Keratinocyte (primary cell): ENCODE measurements around the gene GSG1. TPM values are rescaled to one million over a fixed set of nuclear protein-coding genes. Genes with fewer than 3 reads are reported as not detected.

Experiments
- DNase-seq: peaks from one replicate; pipeline ENCODE4 v3.0.0-alpha.2; 2011; ENCODE audit warnings: low read depth, missing footprints, low spot score
- FAIRE-seq: peaks from 2 replicates; lab custom pipeline; 2011; peaks lifted over from hg19 to GRCh38; lab: Jason Lieb, UNC
- H2AFZ ChIP-seq: 2 replicates; pipeline ENCODE4 v1.6.0; 2012; ENCODE audit warnings: low read length, control low read depth, inconsistent platforms; ENCODE audit not compliant: control insufficient read depth
- H3K27ac ChIP-seq: 2 replicates; pipeline ENCODE4 v1.5.1; 2011; ENCODE audit warnings: low read length; ENCODE audit not compliant: control insufficient read depth, insufficient read depth
- H3K27me3 ChIP-seq: 3 replicates; pipeline ENCODE4 v1.6.0; 2011; ENCODE audit warnings: low read length; ENCODE audit not compliant: control insufficient read depth, insufficient read depth; ENCODE audit errors: extremely low read depth
- H3K36me3 ChIP-seq, 2 experiments: 2 replicates in 1 of 2; 3 replicates in 1 of 2; pipeline ENCODE4 v1.5.1; 2011; ENCODE audit warnings: low read length in 2 of 2, mild to moderate bottlenecking in 1 of 2; ENCODE audit not compliant: control insufficient read depth in 2 of 2, insufficient read depth in 2 of 2; ENCODE audit errors: extremely low read depth in 1 of 2
- H3K4me1 ChIP-seq: 3 replicates; pipeline ENCODE4 v1.5.1; 2011; ENCODE audit warnings: low read length; ENCODE audit not compliant: control insufficient read depth, insufficient read depth; ENCODE audit errors: extremely low read depth
- H3K4me2 ChIP-seq: 3 replicates; pipeline ENCODE4 v1.6.0; 2011; ENCODE audit warnings: low read depth, low read length; ENCODE audit not compliant: control insufficient read depth, insufficient read depth; ENCODE audit errors: extremely low read depth
- H3K4me3 ChIP-seq, 3 experiments: fragments of 200-600 bp in 1 of 3; sonication (generic) in 1 of 3; 2 replicates in 2 of 3; 3 replicates in 1 of 3; pipeline ENCODE4 v1.5.1; 2011 to 2016; ENCODE audit warnings: low read length in 3 of 3, mild to moderate bottlenecking in 3 of 3, control low read depth in 2 of 3, inconsistent platforms in 1 of 3, low read depth in 1 of 3, mixed read lengths in 1 of 3, mixed run types in 1 of 3, moderate library complexity in 1 of 3; ENCODE audit not compliant: control insufficient read depth in 2 of 3, insufficient read depth in 2 of 3; ENCODE audit errors: extremely low read depth in 1 of 3
- H3K79me2 ChIP-seq: 2 replicates; pipeline ENCODE4 v1.6.0; 2012; ENCODE audit warnings: low read length; ENCODE audit not compliant: control insufficient read depth, insufficient read depth
- H3K9ac ChIP-seq: 3 replicates; pipeline ENCODE4 v1.6.0; 2011; ENCODE audit warnings: low read length; ENCODE audit not compliant: control insufficient read depth, insufficient read depth; ENCODE audit errors: extremely low read depth
- H3K9me1 ChIP-seq: 3 replicates; pipeline ENCODE4 v1.6.0; 2011; ENCODE audit warnings: low read length; ENCODE audit not compliant: control insufficient read depth, insufficient read depth; ENCODE audit errors: extremely low read depth
- H3K9me3 ChIP-seq: 2 replicates; pipeline ENCODE4 v1.5.1; 2012; ENCODE audit warnings: low read depth, low read length; ENCODE audit not compliant: control insufficient read depth
- H4K20me1 ChIP-seq: 3 replicates; pipeline ENCODE4 v1.6.0; 2011; ENCODE audit warnings: low read length; ENCODE audit not compliant: control insufficient read depth, insufficient read depth; ENCODE audit errors: extremely low read depth
- EZH2 ChIP-seq: IDR thresholded peaks from one replicate; pipeline ENCODE4 v1.6.1; 2012; ENCODE audit warnings: inconsistent platforms, mild to moderate bottlenecking, low read length, moderate library complexity
- dilution Hi-C: fragments of 300-500 bp; cut with MboI; formaldehyde crosslinking; loops from one replicate; pipeline ENCODE4 v1.7.0; 2020; ENCODE audit warnings: low sequenced_read_pairs; ENCODE audit not compliant: extremely low pct_ligation_motif_present
- polyA plus RNA-seq, 5 experiments: library from polyadenylated mRNA; depleted of rRNA in 3 of 5; stranded (reverse) in 3 of 5; stranded (forward) in 1 of 5; unstranded in 1 of 5; fragments of >200 nt; gene quantifications; 1 replicate in 1 of 5; 2 replicates in 3 of 5; 3 replicates in 1 of 5; pipeline versions ENCODE4 v1.2.1 to v1.2.3, GENCODE V29; 2011 to 2012; ENCODE audit warnings: missing spikeins in 2 of 5, low read depth in 1 of 5, low replicate concordance in 1 of 5
- TF ChIP-seq, protein P1 (sequence below), 3 experiments: IDR thresholded peaks in 1 of 3; conservative IDR thresholded peaks in 1 of 3; optimal IDR thresholded peaks in 1 of 3; 2 replicates in 2 of 3; 3 replicates in 1 of 3; pipeline versions ENCODE3 to v1.5.1; 2011; ENCODE audit warnings: low read length in 3 of 3, mild to moderate bottlenecking in 3 of 3, moderate library complexity in 2 of 3, control low read depth in 1 of 3, inconsistent platforms in 1 of 3; ENCODE audit not compliant: insufficient read depth in 2 of 3; ENCODE audit errors: extremely low read depth in 1 of 3

GSG1 gene
- polyA plus RNA-seq, 1 donor (not counting 4 experiments of a cell fraction or from before 2014, with no cell fraction given), result 0.05 TPM

- no peak for FAIRE-seq
- dilution Hi-C loops, result no loop called here
Observed at GRCh38 chr12:13087766-13088165, 15.7 kb downstream of the GSG1 start.

DNA sequence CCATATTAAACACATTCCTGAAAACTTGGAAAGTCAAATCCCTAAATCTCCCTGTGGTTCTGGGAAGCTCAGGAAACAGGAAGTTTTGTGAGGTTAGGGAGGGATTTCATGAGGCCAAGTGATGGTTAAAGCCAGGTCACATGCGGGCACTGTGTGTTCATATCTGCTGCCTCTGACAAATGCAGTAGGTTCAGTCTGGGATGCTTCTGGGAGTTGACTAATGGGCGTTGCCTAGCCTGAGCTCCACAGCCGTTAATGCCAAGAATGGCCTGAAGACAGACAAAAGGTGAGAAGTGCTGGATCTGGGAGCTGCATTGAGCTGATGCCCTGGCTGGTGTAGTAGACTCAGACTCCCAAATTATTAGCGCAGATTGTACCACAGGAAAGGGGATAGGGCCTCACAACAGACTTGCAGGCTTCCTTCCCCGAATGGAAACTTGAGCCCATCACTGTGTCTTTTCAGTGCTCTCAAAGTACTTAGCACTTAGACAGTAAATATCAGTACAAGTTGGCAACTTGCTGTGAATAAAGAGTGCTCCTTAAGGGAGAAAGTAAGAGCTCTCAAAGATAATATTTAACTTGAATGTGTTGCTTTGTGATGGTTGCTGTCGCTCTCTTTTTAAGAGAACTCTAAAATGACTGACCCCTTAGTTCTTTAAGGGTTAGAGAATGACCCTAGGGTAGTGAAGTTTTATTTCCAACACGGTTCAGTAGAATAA is 17.3 kb downstream of the GSG1 start:
- H3K27ac ChIP-seq, result no peak overlapping the region
- peak; percentile 49 for FAIRE-seq

More at GRCh38 chr12:13087766-13088165, 15.7 kb downstream of the GSG1 start:
- Histone ChIP-seq H3K79me2 (no peaks in the 10 kb centered on the region), H4K20me1 (no peaks in the 10 kb centered on the region), H3K9ac (no peak overlapping the region), H3K4me1 (peaks cover 8% of the 10 kb centered on the region), H3K9me3 (no peaks in the 10 kb centered on the region), H3K27me3 (no peaks in the 10 kb centered on the region), H3K4me3 (no peak overlapping the region), H3K9me1 (no peaks in the 10 kb centered on the region), H2AFZ (no peak overlapping the region), H3K4me2 (no peak overlapping the region), H3K36me3 (no peaks in the 10 kb centered on the region), H3K27ac (no peak overlapping the region)
- no peak for TF ChIP-seq EZH2
- TF ChIP-seq, protein P1, sequence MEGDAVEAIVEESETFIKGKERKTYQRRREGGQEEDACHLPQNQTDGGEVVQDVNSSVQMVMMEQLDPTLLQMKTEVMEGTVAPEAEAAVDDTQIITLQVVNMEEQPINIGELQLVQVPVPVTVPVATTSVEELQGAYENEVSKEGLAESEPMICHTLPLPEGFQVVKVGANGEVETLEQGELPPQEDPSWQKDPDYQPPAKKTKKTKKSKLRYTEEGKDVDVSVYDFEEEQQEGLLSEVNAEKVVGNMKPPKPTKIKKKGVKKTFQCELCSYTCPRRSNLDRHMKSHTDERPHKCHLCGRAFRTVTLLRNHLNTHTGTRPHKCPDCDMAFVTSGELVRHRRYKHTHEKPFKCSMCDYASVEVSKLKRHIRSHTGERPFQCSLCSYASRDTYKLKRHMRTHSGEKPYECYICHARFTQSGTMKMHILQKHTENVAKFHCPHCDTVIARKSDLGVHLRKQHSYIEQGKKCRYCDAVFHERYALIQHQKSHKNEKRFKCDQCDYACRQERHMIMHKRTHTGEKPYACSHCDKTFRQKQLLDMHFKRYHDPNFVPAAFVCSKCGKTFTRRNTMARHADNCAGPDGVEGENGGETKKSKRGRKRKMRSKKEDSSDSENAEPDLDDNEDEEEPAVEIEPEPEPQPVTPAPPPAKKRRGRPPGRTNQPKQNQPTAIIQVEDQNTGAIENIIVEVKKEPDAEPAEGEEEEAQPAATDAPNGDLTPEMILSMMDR (optimal IDR thresholded peaks at IDR 0.05 in 1 of 3, IDR thresholded peaks at IDR 0.05 in 1 of 3, conservative IDR thresholded peaks at IDR 0.05 in 1 of 3; ENCODE audit: extremely low read depth in 1 of 3, insufficient read depth in 2 of 3, low read length in 3 of 3), result no peak
- no peak for DNase-seq

More for the DNA sequence above, 17.3 kb downstream of the GSG1 start:
- no peaks in the 10 kb centered on the region for H3K9me1 ChIP-seq
- no peak overlapping the region for H3K4me3 ChIP-seq
- peaks cover 8% of the 10 kb centered on the region for H3K4me1 ChIP-seq
- no peaks in the 10 kb centered on the region for H3K79me2 ChIP-seq
- dilution Hi-C loops, result no loop called here
- H3K9ac ChIP-seq, result no peak overlapping the region
- no peak for DNase-seq
- no peak overlapping the region for H2AFZ ChIP-seq
- no peaks in the 10 kb centered on the region for H3K27me3 ChIP-seq
- no peaks in the 10 kb centered on the region for H3K9me3 ChIP-seq
- no peak for TF ChIP-seq EZH2
- TF ChIP-seq, protein P1 (optimal IDR thresholded peaks at IDR 0.05 in 1 of 3, IDR thresholded peaks at IDR 0.05 in 1 of 3, conservative IDR thresholded peaks at IDR 0.05 in 1 of 3; ENCODE audit: extremely low read depth in 1 of 3, insufficient read depth in 2 of 3, low read length in 3 of 3), result no peak
- H4K20me1 ChIP-seq, result no peaks in the 10 kb centered on the region
- H3K4me2 ChIP-seq, result no peak overlapping the region
- no peaks in the 10 kb centered on the region for H3K36me3 ChIP-seq
